OCI-LY7 (cell line): Measurements from ENCODE around the gene RBP4. TPM values are rescaled to one million over a fixed set of nuclear protein-coding genes. Genes with fewer than 3 reads are reported as not detected.

Experiments
- BruUV-seq: library from RNA; stranded (reverse); fragments of 400-500 nt; replicated peaks from 2 replicates; lab custom pipeline; 2021; lab: Mats Ljungman, UMichigan
- CTCF ChIA-PET: fragments of 300-600 bp; sonication (Branson Sonifier 250); formaldehyde crosslinking; loops from one replicate; lab custom pipeline; 2022; ENCODE audit warnings: antibody characterized with exemption; ENCODE audit not compliant: unreplicated experiment; lab: Charles Lee
- POLR2A ChIA-PET: fragments of 300-600 bp; sonication (Branson Sonifier 250); formaldehyde crosslinking; loops from one replicate; lab custom pipeline; 2022; ENCODE audit warnings: antibody characterized with exemption; lab: Charles Lee
- DNase-seq: peaks from one replicate; pipeline ENCODE4 v3.0.0-alpha.2; 2015; ENCODE audit warnings: low spot score
- H2AFZ ChIP-seq: fragments of 200-600 bp; sonication (generic), shearing (Covaris generic); 2 replicates; pipeline ENCODE4 v1.6.1; 2014; ENCODE audit warnings: mild to moderate bottlenecking, antibody characterized with exemption, low read length, moderate library complexity
- H3K27ac ChIP-seq: fragments of 200-600 bp; sonication (generic); 2 replicates; pipeline ENCODE4 v1.5.1; 2014; ENCODE audit warnings: mixed run types, low read depth, mild to moderate bottlenecking, moderate library complexity, low read length, inconsistent platforms; ENCODE audit not compliant: poor library complexity, severe bottlenecking
- H3K36me3 ChIP-seq: fragments of 200-600 bp; sonication (generic); 2 replicates; pipeline ENCODE4 v1.6.1; 2014; ENCODE audit warnings: mild to moderate bottlenecking, antibody characterized with exemption, low read length, moderate library complexity, mixed read lengths; ENCODE audit not compliant: insufficient read depth
- H3K4me1 ChIP-seq: fragments of 200-600 bp; sonication (generic); 2 replicates; pipeline ENCODE4 v1.5.1; 2014; ENCODE audit warnings: mild to moderate bottlenecking, low read length; ENCODE audit not compliant: insufficient read depth, poor library complexity, severe bottlenecking
- H3K4me2 ChIP-seq: fragments of 200-600 bp; sonication (generic); 2 replicates; pipeline ENCODE4 v1.6.1; 2014; ENCODE audit warnings: mild to moderate bottlenecking, low read length
- H3K4me3 ChIP-seq: fragments of 200-600 bp; sonication (generic); 2 replicates; pipeline ENCODE4 v1.5.1; 2014; ENCODE audit warnings: mild to moderate bottlenecking, low read depth, low read length; ENCODE audit not compliant: poor library complexity, severe bottlenecking
- H3K79me2 ChIP-seq: fragments of 200-600 bp; sonication (generic); 2 replicates; pipeline ENCODE4 v1.6.1; 2016; ENCODE audit warnings: low read depth, mild to moderate bottlenecking, low read length, moderate library complexity, mixed read lengths; ENCODE audit not compliant: insufficient read depth
- H3K9me2 ChIP-seq: fragments of 200-600 bp; sonication (generic); 2 replicates; pipeline ENCODE4 v1.6.1; 2016; ENCODE audit warnings: mild to moderate bottlenecking, low read length, mixed read lengths; ENCODE audit not compliant: insufficient read depth
- H3K9me3 ChIP-seq: fragments of 200-600 bp; sonication (generic); 2 replicates; pipeline ENCODE4 v1.6.1; 2014; ENCODE audit warnings: mild to moderate bottlenecking, mixed run types, low read length, mixed read lengths
- H4K20me1 ChIP-seq: fragments of 200-600 bp; sonication (generic); 2 replicates; pipeline ENCODE4 v1.6.1; 2014; ENCODE audit warnings: mild to moderate bottlenecking, antibody characterized with exemption, low read length, moderate library complexity, mixed read lengths; ENCODE audit not compliant: insufficient read depth
- EZH2phosphoT487 ChIP-seq: fragments of 200-600 bp; sonication (generic); IDR thresholded peaks from 2 replicates; pipeline ENCODE4 v1.6.1; 2018; ENCODE audit warnings: low read depth, borderline replicate concordance, mild to moderate bottlenecking, mixed run types, antibody characterized with exemption, low read length, moderate library complexity, mixed read lengths
- intact Hi-C: fragments of 100-400 bp; cut with micrococcal nuclease; formaldehyde crosslinking; loops from one replicate; pipeline ENCODE4 v1.10.0; 2022; ENCODE audit not compliant: unreplicated experiment
- total RNA-seq, 2 experiments: library from RNA; depleted of rRNA in 1 of 2; stranded (reverse); fragments of >200 nt in 1 of 2; shearing (Covaris generic) in 1 of 2; gene quantifications; 2 replicates each; pipeline ENCODE4 v1.2.3, GENCODE V29; 2014 to 2022
- TF ChIP-seq, protein P1 (sequence below): fragments of 200-600 bp; sonication (generic); conservative IDR thresholded peaks from 2 replicates; pipeline ENCODE4 v1.5.1; 2014; ENCODE audit warnings: mild to moderate bottlenecking, antibody characterized with exemption, low read length, moderate library complexity, mixed read lengths

Gene RBP4
- total RNA-seq, 2 experiments from 2014 or later = not detected

GRCh38 chr10:93615576-93616235, 14.7 kb upstream of the RBP4 start:
- POLR2A ChIA-PET = no interaction called here
- H3K4me3 ChIP-seq = no peak overlapping the region
- CTCF ChIA-PET = no interaction called here
- peak overlapping the region; percentile 47 for H3K27ac ChIP-seq
- no peaks in the 10 kb centered on the region for H3K36me3 ChIP-seq
- BruUV-seq = no TSS peak
- peaks cover 68% of the 10 kb centered on the region for H3K4me1 ChIP-seq
- intact Hi-C loops = no loop called here
- no peaks in the 10 kb centered on the region for H4K20me1 ChIP-seq
- H3K79me2 ChIP-seq = no peaks in the 10 kb centered on the region
- peak overlapping the region; percentile 82 for H2AFZ ChIP-seq
- TF ChIP-seq EZH2phosphoT487 = no peak
- no peaks in the 10 kb centered on the region for H3K9me3 ChIP-seq
- no peaks in the 10 kb centered on the region for H3K9me2 ChIP-seq
- H3K4me2 ChIP-seq = peak overlapping the region; percentile 10
- no peak for DNase-seq

DNA sequence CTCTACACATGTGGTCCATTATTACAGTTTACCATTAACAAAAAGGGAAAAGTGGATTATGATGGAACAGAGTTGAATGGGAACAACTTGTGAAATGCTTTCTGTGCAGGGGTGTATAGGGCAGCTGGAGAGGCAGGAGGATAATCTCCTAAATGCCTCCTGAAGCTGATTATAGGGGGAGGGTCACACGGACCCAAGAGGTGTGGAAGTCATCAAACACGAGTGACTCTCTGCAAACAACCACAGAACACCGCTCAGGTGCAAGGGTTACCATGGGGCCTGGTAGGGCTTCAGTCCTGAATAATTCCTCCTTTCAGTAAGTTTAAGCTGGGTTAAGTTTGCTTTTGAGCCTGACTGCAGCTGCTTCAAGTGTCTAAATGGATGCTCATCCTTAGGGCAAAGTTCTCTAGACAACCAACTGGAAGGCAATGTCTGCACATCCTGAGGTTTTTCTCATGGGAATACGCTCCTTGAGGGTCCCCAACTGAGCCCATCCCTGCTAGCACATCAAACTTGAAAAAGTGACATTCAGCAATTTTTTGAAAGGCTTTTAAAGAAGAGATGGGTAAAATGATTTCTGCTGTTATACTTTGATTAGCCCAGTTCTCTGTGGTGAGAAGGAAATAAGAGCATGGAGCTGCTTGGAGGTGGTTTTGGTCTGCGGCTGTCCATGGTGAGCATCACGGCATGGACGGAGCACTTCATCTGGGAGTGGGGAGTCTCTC, 13.2 kb upstream of the RBP4 start:
- Histone ChIP-seq H3K9me2 (no peaks in the 10 kb centered on the region), H2AFZ (no peak overlapping the region; the same call in 1 of the 2 replicates), H3K36me3 (no peaks in the 10 kb centered on the region), H3K27ac (no peak overlapping the region), H3K79me2 (no peaks in the 10 kb centered on the region), H3K9me3 (no peaks in the 10 kb centered on the region), H4K20me1 (no peaks in the 10 kb centered on the region), H3K4me2 (no peak overlapping the region), H3K4me1 (peaks cover 58% of the 10 kb centered on the region), H3K4me3 (no peak overlapping the region)
- CTCF ChIA-PET = no interaction called here
- intact Hi-C loops = no loop called here
- TF ChIP-seq, protein P1, sequence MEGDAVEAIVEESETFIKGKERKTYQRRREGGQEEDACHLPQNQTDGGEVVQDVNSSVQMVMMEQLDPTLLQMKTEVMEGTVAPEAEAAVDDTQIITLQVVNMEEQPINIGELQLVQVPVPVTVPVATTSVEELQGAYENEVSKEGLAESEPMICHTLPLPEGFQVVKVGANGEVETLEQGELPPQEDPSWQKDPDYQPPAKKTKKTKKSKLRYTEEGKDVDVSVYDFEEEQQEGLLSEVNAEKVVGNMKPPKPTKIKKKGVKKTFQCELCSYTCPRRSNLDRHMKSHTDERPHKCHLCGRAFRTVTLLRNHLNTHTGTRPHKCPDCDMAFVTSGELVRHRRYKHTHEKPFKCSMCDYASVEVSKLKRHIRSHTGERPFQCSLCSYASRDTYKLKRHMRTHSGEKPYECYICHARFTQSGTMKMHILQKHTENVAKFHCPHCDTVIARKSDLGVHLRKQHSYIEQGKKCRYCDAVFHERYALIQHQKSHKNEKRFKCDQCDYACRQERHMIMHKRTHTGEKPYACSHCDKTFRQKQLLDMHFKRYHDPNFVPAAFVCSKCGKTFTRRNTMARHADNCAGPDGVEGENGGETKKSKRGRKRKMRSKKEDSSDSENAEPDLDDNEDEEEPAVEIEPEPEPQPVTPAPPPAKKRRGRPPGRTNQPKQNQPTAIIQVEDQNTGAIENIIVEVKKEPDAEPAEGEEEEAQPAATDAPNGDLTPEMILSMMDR = no peak
- TF ChIP-seq EZH2phosphoT487 = no peak
- BruUV-seq = no TSS peak
- no peak for DNase-seq
- POLR2A ChIA-PET = interaction anchor here (1.2 kb wide), 1 partner anchor 10 kb away, joined by 3 read pairs; no protein-coding TSS in a partner anchor

DNA sequence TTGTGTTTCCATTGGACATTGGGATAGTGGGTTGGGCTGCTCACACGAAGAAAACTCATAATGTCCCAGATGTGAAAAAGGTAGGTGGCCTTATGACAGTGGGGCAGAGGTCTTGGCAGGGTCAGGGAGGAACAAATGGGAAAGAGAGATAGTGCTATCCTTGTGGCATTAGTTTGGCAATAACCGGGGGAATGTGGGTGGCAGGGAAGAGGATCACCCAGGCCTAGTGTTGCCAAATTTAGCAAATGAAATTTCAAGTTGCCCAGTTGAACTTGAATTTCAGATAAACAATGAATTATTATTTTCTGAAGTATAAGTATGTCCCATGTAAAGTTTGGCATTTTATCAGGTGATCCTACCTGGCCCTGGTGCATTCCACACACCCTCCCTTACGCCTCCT, 12.1 kb upstream of the RBP4 start:
- Histone ChIP-seq H3K4me3 (no peak overlapping the region), H3K27ac (no peak overlapping the region), H4K20me1 (no peaks in the 10 kb centered on the region), H3K4me2 (no peak overlapping the region), H2AFZ (no peak overlapping the region), H3K36me3 (no peaks in the 10 kb centered on the region), H3K9me3 (no peaks in the 10 kb centered on the region), H3K9me2 (no peaks in the 10 kb centered on the region), H3K4me1 (peaks cover 47% of the 10 kb centered on the region), H3K79me2 (no peaks in the 10 kb centered on the region)
- TF ChIP-seq, protein P1 = no peak
- no peak for TF ChIP-seq EZH2phosphoT487
- intact Hi-C loops = no loop called here
- BruUV-seq = no TSS peak
- ChIA-PET CTCF (no interaction called here), POLR2A (no interaction called here)
- no peak for DNase-seq
